Type B pancreatic cell (in vitro differentiated cells): ENCODE measurements around the gene MTA1. TPM values are rescaled to one million over a fixed set of nuclear protein-coding genes. Genes with fewer than 3 reads are reported as not detected.

ENCODE experiments used
- DNase-seq: peaks from one replicate; pipeline ENCODE4 v3.0.0; 2021; ENCODE audit warnings: mixed read lengths; ENCODE audit not compliant: unreplicated experiment; ENCODE audit errors: extremely low spot score
- H3K27ac Mint-ChIP-seq: 2 replicates; pipeline ENCODE4 v1.8.0; 2021; ENCODE audit warnings: mild to moderate bottlenecking, mixed read lengths
- H3K27me3 Mint-ChIP-seq: 2 replicates; pipeline ENCODE4 v1.8.0; 2021; ENCODE audit warnings: mixed read lengths
- H3K36me3 Mint-ChIP-seq: 2 replicates; pipeline ENCODE4 v1.8.0; 2021; ENCODE audit warnings: mixed read lengths
- H3K4me1 Mint-ChIP-seq: one replicate; pipeline ENCODE4 v1.8.0; 2021; ENCODE audit warnings: mixed read lengths; ENCODE audit not compliant: unreplicated experiment
- H3K4me3 Mint-ChIP-seq: 2 replicates; pipeline ENCODE4 v1.8.0; 2021; ENCODE audit warnings: mild to moderate bottlenecking, mixed read lengths
- H3K9me3 Mint-ChIP-seq: 2 replicates; pipeline ENCODE4 v1.8.0; 2021; ENCODE audit warnings: mixed read lengths
- CTCF ChIP-seq: fragments of 200-600 bp; sonication (generic); conservative IDR thresholded peaks from 2 replicates; pipeline ENCODE4 v1.5.0; 2021; ENCODE audit warnings: antibody characterized with exemption, mild to moderate bottlenecking
- total RNA-seq: library from RNA; stranded (reverse); gene quantifications from 2 replicates; pipeline ENCODE4 v1.2.1, GENCODE V29; 2021; ENCODE audit warnings: low replicate concordance

The MTA1 gene
- total RNA-seq, 1 donor from 2014 or later, result 194 TPM

- no peak overlapping the region for H3K4me3 Mint-ChIP-seq
- no peak for TF ChIP-seq CTCF
- H3K36me3 Mint-ChIP-seq, result no peaks in the 10 kb centered on the region
- no peak overlapping the region for H3K27ac Mint-ChIP-seq
- H3K27me3 Mint-ChIP-seq, result no peaks in the 10 kb centered on the region
- no peaks in the 10 kb centered on the region for H3K9me3 Mint-ChIP-seq
- peaks cover 4% of the 10 kb centered on the region for H3K4me1 Mint-ChIP-seq
- no peak for DNase-seq
Observed at GRCh38 chr14:105444859-105445258, 25.2 kb downstream of the MTA1 start.

DNA sequence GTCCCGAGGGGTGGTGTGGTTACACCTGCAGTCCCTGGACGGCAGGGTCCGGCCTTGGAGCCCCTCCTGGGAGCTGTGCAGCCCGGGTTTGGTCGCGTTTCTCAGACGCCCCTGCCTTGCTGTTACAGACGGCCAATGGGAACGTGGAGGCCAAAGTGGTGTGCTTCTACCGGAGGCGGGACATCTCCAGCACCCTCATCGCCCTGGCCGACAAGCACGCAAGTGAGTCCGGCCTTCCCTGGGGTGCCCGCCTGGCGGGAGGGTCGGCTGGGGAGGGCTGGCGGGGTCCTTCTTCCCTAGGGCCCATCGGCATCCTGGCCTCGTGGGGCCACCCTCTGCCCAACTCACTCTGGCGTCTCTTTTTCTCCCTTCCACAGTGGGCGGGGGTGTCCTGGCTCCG lies 25.7 kb downstream of the MTA1 start:
- TF ChIP-seq CTCF, result no peak
- Mint-ChIP-seq H3K9me3 (no peaks in the 10 kb centered on the region), H3K36me3 (no peaks in the 10 kb centered on the region), H3K4me1 (peaks cover 4% of the 10 kb centered on the region), H3K27ac (no peak overlapping the region), H3K4me3 (no peak overlapping the region), H3K27me3 (no peaks in the 10 kb centered on the region)
- DNase-seq, result no peak

GRCh38 chr14:105445901-105446845 lies 26.5 kb downstream of the MTA1 start:
- Mint-ChIP-seq H3K4me3 (no peak overlapping the region), H3K27ac (no peak overlapping the region), H3K27me3 (no peaks in the 10 kb centered on the region), H3K9me3 (no peaks in the 10 kb centered on the region), H3K4me1 (peaks cover 4% of the 10 kb centered on the region), H3K36me3 (no peaks in the 10 kb centered on the region)
- DNase-seq, result no peak
- TF ChIP-seq CTCF, result no peak

- no peak for TF ChIP-seq CTCF
- Mint-ChIP-seq H3K4me1 (peaks cover under 1% of the 10 kb centered on the region), H3K9me3 (no peaks in the 10 kb centered on the region), H3K4me3 (no peak overlapping the region), H3K27ac (no peak overlapping the region), H3K27me3 (no peaks in the 10 kb centered on the region), H3K36me3 (no peaks in the 10 kb centered on the region)
- DNase-seq, result no peak
Observed at GRCh38 chr14:105446971-105447370, 27.3 kb downstream of the MTA1 start.

GRCh38 chr14:105447651-105448640 lies 28.3 kb downstream of the MTA1 start:
- H3K4me1 Mint-ChIP-seq, result no peaks in the 10 kb centered on the region
- H3K27ac Mint-ChIP-seq, result no peak overlapping the region
- H3K4me3 Mint-ChIP-seq, result no peak overlapping the region
- no peaks in the 10 kb centered on the region for H3K9me3 Mint-ChIP-seq
- H3K27me3 Mint-ChIP-seq, result no peaks in the 10 kb centered on the region
- no peak for TF ChIP-seq CTCF
- peaks cover 4% of the 10 kb centered on the region for H3K36me3 Mint-ChIP-seq
- no peak for DNase-seq
